ENCODE measurements around the gene AUP1. TPM values are rescaled to one million over a fixed set of nuclear protein-coding genes. Genes with fewer than 3 reads are reported as not detected.

The AUP1 gene
- total RNA-seq, 1 experiment from 2014 or later, result 154 TPM

DNA sequence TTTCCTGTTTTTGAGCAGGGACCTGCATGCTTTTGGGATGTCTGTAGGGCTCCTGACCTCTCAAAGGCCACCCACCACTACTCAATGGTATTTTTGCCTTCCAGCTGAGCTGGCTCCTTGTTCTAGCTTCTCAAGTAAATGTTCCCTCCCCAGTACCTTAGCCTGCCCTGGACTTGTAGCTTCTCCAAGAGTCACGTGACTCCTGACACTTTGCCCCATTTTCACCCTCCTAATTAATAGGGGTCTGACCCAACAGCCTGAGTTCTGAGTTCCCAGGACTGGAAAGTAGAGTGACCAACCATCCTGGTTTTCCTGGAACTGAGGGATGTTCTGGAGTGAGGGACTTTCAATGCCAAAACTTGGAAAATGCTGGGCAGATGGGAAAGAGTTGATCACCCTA is 34.1 kb downstream of the AUP1 start:
- TF ChIP-seq, protein P1, sequence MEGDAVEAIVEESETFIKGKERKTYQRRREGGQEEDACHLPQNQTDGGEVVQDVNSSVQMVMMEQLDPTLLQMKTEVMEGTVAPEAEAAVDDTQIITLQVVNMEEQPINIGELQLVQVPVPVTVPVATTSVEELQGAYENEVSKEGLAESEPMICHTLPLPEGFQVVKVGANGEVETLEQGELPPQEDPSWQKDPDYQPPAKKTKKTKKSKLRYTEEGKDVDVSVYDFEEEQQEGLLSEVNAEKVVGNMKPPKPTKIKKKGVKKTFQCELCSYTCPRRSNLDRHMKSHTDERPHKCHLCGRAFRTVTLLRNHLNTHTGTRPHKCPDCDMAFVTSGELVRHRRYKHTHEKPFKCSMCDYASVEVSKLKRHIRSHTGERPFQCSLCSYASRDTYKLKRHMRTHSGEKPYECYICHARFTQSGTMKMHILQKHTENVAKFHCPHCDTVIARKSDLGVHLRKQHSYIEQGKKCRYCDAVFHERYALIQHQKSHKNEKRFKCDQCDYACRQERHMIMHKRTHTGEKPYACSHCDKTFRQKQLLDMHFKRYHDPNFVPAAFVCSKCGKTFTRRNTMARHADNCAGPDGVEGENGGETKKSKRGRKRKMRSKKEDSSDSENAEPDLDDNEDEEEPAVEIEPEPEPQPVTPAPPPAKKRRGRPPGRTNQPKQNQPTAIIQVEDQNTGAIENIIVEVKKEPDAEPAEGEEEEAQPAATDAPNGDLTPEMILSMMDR (IDR thresholded peaks at IDR 0.05; ENCODE audit: insufficient read depth in 1 of 2, low read depth in 1 of 2, low read length in 1 of 2, severe bottlenecking in 1 of 2, unreplicated experiment in 1 of 2), result no peak
- no peaks in the 10 kb centered on the region for H3K9me3 Mint-ChIP-seq (ENCODE audit: unreplicated experiment)
- POLR2A ChIA-PET, result interaction anchor here (0.9 kb wide), 1 partner anchor 37 kb away, joined by 3 read pairs; the partner anchor contains the start of gene WBP1
- peaks cover 3% of the 10 kb centered on the region; the same call in 1 of the 2 replicates for H3K36me3 ChIP-seq (ENCODE audit: control insufficient read depth, insufficient read depth, low read length)
- peaks cover 35% of the 10 kb centered on the region for H3K4me1 ChIP-seq
- H3K27me3 Mint-ChIP-seq (ENCODE audit: insufficient read depth, unreplicated experiment), result no peaks in the 10 kb centered on the region
- peaks cover 44% of the 10 kb centered on the region for H3K36me3 Mint-ChIP-seq (ENCODE audit: insufficient read depth, unreplicated experiment)
- H3K4me3 ChIP-seq (ENCODE audit: low read depth, low read length), result no peak overlapping the region
- no peaks in the 10 kb centered on the region for H3K4me1 Mint-ChIP-seq (ENCODE audit: low read depth, unreplicated experiment)
- H3K4me3 Mint-ChIP-seq (ENCODE audit: unreplicated experiment), result no peak overlapping the region
- no peaks in the 10 kb centered on the region for H3K27me3 ChIP-seq (replicated peaks; ENCODE audit: control insufficient read depth, insufficient read depth, low read length)
- intact Hi-C loops (cut with micrococcal nuclease; ENCODE audit: unreplicated experiment), result no loop called here
- no peaks in the 10 kb centered on the region for H3K9me3 ChIP-seq
- CTCF ChIA-PET, result no interaction called here
- H3K27ac Mint-ChIP-seq (ENCODE audit: unreplicated experiment), result no peak overlapping the region
- BruUV-seq (replicated peaks), result no TSS peak
- no peak for DNase-seq

DNA sequence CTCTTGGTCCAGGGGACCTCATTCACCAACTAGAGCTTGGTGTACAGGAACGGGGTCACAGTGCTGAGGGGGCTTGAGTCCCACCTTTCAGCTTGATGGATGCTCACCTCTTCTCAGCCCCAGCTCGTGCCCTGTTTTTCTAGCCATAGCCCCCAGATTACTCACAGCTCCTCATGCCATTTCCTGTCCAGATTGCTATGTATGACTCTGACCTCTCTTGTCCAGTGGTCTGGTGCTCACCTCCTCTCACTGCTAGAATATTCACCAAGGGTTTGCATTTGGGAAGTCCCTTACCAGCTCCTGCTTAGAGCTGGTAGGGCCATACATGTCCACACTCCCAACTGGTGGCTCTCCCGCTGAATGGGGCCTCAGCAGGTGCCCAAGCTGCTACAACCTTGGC is 36.0 kb downstream of the AUP1 start:
- Histone ChIP-seq H3K27me3 (replicated peaks; ENCODE audit: control insufficient read depth, insufficient read depth, low read length) (no peaks in the 10 kb centered on the region), H3K4me3 (ENCODE audit: low read depth, low read length) (no peak overlapping the region), H3K36me3 (ENCODE audit: control insufficient read depth, insufficient read depth, low read length) (peaks cover 3% of the 10 kb centered on the region; the same call in 1 of the 2 replicates), H3K4me1 (peaks cover 41% of the 10 kb centered on the region), H3K9me3 (no peaks in the 10 kb centered on the region)
- Mint-ChIP-seq H3K27me3 (ENCODE audit: insufficient read depth, unreplicated experiment) (no peaks in the 10 kb centered on the region), H3K9me3 (ENCODE audit: unreplicated experiment) (no peaks in the 10 kb centered on the region), H3K4me3 (ENCODE audit: unreplicated experiment) (no peak overlapping the region), H3K27ac (ENCODE audit: unreplicated experiment) (no peak overlapping the region), H3K36me3 (ENCODE audit: insufficient read depth, unreplicated experiment) (peaks cover 42% of the 10 kb centered on the region), H3K4me1 (ENCODE audit: low read depth, unreplicated experiment) (peaks cover 10% of the 10 kb centered on the region)
- intact Hi-C loops (cut with micrococcal nuclease; ENCODE audit: unreplicated experiment), result no loop called here
- BruUV-seq (replicated peaks), result no TSS peak
- POLR2A ChIA-PET, result interaction anchor here (1.2 kb wide), 1 partner anchor 51 kb away, joined by 4 read pairs; no protein-coding TSS in a partner anchor
- TF ChIP-seq, protein P1 (IDR thresholded peaks at IDR 0.05; ENCODE audit: insufficient read depth in 1 of 2, low read depth in 1 of 2, low read length in 1 of 2, severe bottlenecking in 1 of 2, unreplicated experiment in 1 of 2), result no peak
- CTCF ChIA-PET, result interaction anchor here (0.6 kb wide), 1 partner anchor 11 kb away, joined by 3 read pairs; the partner anchor contains the start of genes CCDC142 and TTC31
- no peak for DNase-seq

DNA sequence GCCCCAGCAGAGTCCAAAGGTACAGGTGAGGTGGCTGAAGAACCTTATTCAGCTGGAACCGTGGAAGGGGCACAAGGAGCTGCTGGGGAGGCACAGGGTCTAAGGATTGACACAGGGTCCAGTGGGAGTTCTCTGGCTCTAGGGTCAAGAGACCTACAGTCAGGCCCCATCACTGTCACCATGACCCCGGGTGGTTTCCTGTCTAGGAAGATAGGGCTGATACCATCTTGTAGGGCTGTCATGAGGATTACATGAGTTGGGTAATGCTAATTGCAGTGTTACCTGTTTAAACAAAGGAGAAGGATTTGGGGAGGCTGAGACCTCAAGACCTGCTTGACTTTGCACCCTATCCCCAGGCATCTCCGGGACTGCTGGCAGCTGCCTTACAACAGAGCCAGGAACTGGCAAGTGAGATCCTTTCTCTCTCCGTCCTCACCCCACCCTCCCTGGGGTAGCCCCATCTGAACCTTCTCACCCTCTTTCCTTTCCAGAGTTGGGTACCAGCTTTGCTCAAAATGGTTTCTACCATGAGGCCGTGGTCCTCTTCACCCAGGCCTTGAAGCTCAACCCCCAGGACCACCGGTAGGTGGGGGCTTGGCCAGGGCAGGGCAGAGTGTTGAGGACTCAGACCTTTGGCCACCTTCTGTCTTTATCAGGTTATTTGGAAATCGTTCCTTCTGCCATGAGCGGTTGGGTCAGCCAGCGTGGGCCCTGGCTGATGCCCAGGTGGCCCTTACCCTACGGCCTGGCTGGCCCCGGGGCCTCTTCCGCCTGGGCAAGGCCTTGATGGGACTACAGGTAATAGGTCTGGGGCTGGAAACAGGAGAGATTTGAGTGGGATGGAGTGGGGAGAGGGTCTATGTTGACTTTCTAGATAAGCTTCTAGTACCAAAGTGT is 37.6 kb downstream of the AUP1 start:
- DNase-seq, result no peak
- Mint-ChIP-seq H3K27ac (ENCODE audit: unreplicated experiment) (no peak overlapping the region), H3K4me1 (ENCODE audit: low read depth, unreplicated experiment) (peaks cover 13% of the 10 kb centered on the region), H3K4me3 (ENCODE audit: unreplicated experiment) (no peak overlapping the region), H3K9me3 (ENCODE audit: unreplicated experiment) (no peaks in the 10 kb centered on the region), H3K36me3 (ENCODE audit: insufficient read depth, unreplicated experiment) (peaks cover 31% of the 10 kb centered on the region), H3K27me3 (ENCODE audit: insufficient read depth, unreplicated experiment) (no peaks in the 10 kb centered on the region)
- CTCF ChIA-PET, result no interaction called here
- POLR2A ChIA-PET, result no interaction called here
- Histone ChIP-seq H3K4me1 (peaks cover 37% of the 10 kb centered on the region), H3K9me3 (no peaks in the 10 kb centered on the region), H3K36me3 (ENCODE audit: control insufficient read depth, insufficient read depth, low read length) (peaks cover 3% of the 10 kb centered on the region; the same call in 1 of the 2 replicates), H3K27me3 (replicated peaks; ENCODE audit: control insufficient read depth, insufficient read depth, low read length) (no peaks in the 10 kb centered on the region), H3K4me3 (ENCODE audit: low read depth, low read length) (no peak overlapping the region)
- BruUV-seq (replicated peaks), result no TSS peak
- TF ChIP-seq, protein P1 (IDR thresholded peaks at IDR 0.05; ENCODE audit: insufficient read depth in 1 of 2, low read depth in 1 of 2, low read length in 1 of 2, severe bottlenecking in 1 of 2, unreplicated experiment in 1 of 2), result no peak
- intact Hi-C loops (cut with micrococcal nuclease; ENCODE audit: unreplicated experiment), result no loop called here
